ENCODE results near the gene NPHP1. TPM values are rescaled to one million over a fixed set of nuclear protein-coding genes. Genes with fewer than 3 reads are reported as not detected.
"Not testable (repeated sequence)": the region's sequence is repeated elsewhere in the genome, so short reads cannot be mapped to it uniquely, and the experiment has no call there.

Gene NPHP1
- total and polyA plus RNA-seq, 2 donors (not counting 3 experiments of a cell fraction or from before 2014, with no cell fraction given), result 2.3 to 5.9 TPM

DNA sequence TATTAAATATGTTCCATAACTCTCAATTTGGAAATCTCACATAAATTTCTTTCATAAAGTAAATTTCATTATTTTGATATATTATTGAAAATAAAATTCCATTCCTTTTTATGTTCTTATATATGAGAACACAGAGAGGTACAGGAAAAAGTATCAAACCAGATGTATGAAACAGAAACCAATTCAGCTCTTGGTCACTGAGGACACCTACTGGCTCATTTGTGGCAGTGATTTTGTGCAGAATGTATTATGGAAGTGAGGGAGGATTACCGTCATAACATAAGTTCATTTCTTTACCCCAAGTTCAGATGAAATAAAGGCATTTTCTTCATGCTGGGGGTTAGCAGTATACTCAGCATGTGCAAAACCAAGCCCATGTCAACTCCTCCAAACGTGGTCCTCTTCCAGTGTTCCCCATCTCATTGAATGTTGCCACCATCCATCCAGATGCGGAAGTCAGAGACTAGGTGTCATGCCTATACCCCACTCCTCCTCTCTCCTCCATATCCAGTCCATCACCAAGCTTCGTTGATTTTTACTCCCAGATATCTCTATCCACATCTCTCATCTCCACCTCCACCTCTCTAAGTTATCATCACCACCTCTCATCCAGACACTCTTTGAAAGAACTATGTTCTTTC lies 47.5 kb downstream of the NPHP1 start:
- H3K79me2 ChIP-seq (ENCODE audit: control insufficient read depth, insufficient read depth, low read length), result no peaks in the 10 kb centered on the region
- H3K27ac ChIP-seq (ENCODE audit: insufficient read depth, low read depth, low read length), result peak overlapping the region; percentile 82
- no peaks in the 10 kb centered on the region for H3K9me1 ChIP-seq (replicated peaks; ENCODE audit: control insufficient read depth, extremely low read depth, insufficient read depth, low read length)
- H3K4me1 ChIP-seq (ENCODE audit: control insufficient read depth, extremely low read depth, insufficient read depth, low read length), result peaks cover 29% of the 10 kb centered on the region
- peaks cover 2% of the 10 kb centered on the region for H3K9me3 ChIP-seq (replicated peaks; ENCODE audit: control insufficient read depth, insufficient read depth, low read length)
- FAIRE-seq (peak; percentile 57), DNase-seq (ENCODE audit: low read depth, low spot score) (peak; percentile 78)
- dilution Hi-C loops (cut with MboI; ENCODE audit: extremely low pct_ligation_motif_present, low sequenced_read_pairs) (no loop called here), intact Hi-C loops (cut with micrococcal nuclease) (loop anchor here (1.0 kb wide), 1 partner anchor 41 kb away; no protein-coding TSS in a partner anchor)
- peak overlapping the region; percentile 59 for H3K4me2 ChIP-seq (ENCODE audit: insufficient read depth, low read length)
- no TSS peak for BruUV-seq (replicated peaks)
- H4K20me1 ChIP-seq (replicated peaks; ENCODE audit: control insufficient read depth, extremely low read depth, insufficient read depth, low read length), result no peaks in the 10 kb centered on the region
- H3K4me3 ChIP-seq (replicated peaks in 1 of 3; ENCODE audit: insufficient read depth in 1 of 3, low read depth in 1 of 3, low read length in 3 of 3), result no peak overlapping the region
- H3K27me3 ChIP-seq (ENCODE audit: control insufficient read depth in 2 of 2, insufficient read depth in 2 of 2, low read length in 2 of 2), result no peaks in the 10 kb centered on the region
- H3K36me3 ChIP-seq (ENCODE audit: control insufficient read depth in 2 of 2, extremely low read depth in 1 of 2, insufficient read depth in 2 of 2, low read length in 2 of 2), result peaks cover 0 to 3% of the 10 kb centered on the region in 2 experiments
- peak overlapping the region; percentile 42 for H3K9ac ChIP-seq (replicated peaks; ENCODE audit: extremely low read depth, insufficient read depth, low read length)
- H2AFZ ChIP-seq (ENCODE audit: low read depth, low read length), result peak overlapping the region; percentile 92
- ChIA-PET CTCF (interaction anchor here (0.6 to 3.2 kb wide), 13 partner anchors 10 to 598 kb away, joined by 3 to 29 read pairs (median 4); partner anchors contain the start of gene MALL), POLR2A (interaction anchor here (0.9 kb wide), 1 partner anchor 56 kb away, joined by 5 read pairs; no protein-coding TSS in a partner anchor)
- TF ChIP-seq FOS (IDR thresholded peaks at IDR 0.05; ENCODE audit: borderline replicate concordance, insufficient read depth, low read length), result no peak
- TF ChIP-seq, protein P1, sequence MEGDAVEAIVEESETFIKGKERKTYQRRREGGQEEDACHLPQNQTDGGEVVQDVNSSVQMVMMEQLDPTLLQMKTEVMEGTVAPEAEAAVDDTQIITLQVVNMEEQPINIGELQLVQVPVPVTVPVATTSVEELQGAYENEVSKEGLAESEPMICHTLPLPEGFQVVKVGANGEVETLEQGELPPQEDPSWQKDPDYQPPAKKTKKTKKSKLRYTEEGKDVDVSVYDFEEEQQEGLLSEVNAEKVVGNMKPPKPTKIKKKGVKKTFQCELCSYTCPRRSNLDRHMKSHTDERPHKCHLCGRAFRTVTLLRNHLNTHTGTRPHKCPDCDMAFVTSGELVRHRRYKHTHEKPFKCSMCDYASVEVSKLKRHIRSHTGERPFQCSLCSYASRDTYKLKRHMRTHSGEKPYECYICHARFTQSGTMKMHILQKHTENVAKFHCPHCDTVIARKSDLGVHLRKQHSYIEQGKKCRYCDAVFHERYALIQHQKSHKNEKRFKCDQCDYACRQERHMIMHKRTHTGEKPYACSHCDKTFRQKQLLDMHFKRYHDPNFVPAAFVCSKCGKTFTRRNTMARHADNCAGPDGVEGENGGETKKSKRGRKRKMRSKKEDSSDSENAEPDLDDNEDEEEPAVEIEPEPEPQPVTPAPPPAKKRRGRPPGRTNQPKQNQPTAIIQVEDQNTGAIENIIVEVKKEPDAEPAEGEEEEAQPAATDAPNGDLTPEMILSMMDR (IDR thresholded peaks at IDR 0.05; ENCODE audit: extremely low read depth in 1 of 2, insufficient read depth in 1 of 2, low read depth in 1 of 2, low read length in 2 of 2), result peak; percentile 68 to 74

DNA sequence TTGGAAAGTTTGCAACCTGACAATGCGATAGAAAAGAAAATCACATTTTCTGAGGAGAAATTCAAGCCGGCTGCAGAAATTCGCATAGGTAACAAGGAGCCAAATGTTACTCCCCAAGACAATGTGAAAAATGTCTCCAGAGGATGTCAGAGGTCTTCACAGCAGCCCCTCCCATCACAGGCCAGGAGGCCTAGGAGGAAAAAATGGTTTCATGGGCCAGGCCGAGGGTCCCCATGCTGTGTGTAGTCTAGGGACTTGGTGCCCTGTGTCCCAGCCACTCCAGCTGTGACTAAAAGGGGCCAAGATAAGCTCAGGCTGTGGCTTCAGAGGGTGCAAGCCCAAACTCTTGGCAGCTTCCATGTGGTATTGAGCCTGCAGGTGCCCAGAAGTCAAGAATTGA lies 50.0 kb downstream of the NPHP1 start:
- H3K79me2 ChIP-seq (ENCODE audit: control insufficient read depth, insufficient read depth, low read length); CTCF ChIA-PET; H3K4me3 ChIP-seq (replicated peaks in 1 of 3; ENCODE audit: insufficient read depth in 1 of 3, low read depth in 1 of 3, low read length in 3 of 3); POLR2A ChIA-PET; H3K27me3 ChIP-seq (ENCODE audit: control insufficient read depth in 2 of 2, insufficient read depth in 2 of 2, low read length in 2 of 2); H4K20me1 ChIP-seq (replicated peaks; ENCODE audit: control insufficient read depth, extremely low read depth, insufficient read depth, low read length); H3K9me1 ChIP-seq (replicated peaks; ENCODE audit: control insufficient read depth, extremely low read depth, insufficient read depth, low read length); H3K27ac ChIP-seq (ENCODE audit: insufficient read depth, low read depth, low read length); DNase-seq (ENCODE audit: low read depth, low spot score); H2AFZ ChIP-seq (ENCODE audit: low read depth, low read length); dilution Hi-C loops (cut with MboI; ENCODE audit: extremely low pct_ligation_motif_present, low sequenced_read_pairs); FAIRE-seq; H3K9ac ChIP-seq (replicated peaks; ENCODE audit: extremely low read depth, insufficient read depth, low read length); intact Hi-C loops (cut with micrococcal nuclease); BruUV-seq (replicated peaks); H3K4me2 ChIP-seq (ENCODE audit: insufficient read depth, low read length); H3K9me3 ChIP-seq (replicated peaks; ENCODE audit: control insufficient read depth, insufficient read depth, low read length); H3K36me3 ChIP-seq (ENCODE audit: control insufficient read depth in 2 of 2, extremely low read depth in 1 of 2, insufficient read depth in 2 of 2, low read length in 2 of 2): not testable (repeated sequence)
- peaks cover 47% of the 10 kb centered on the region for H3K4me1 ChIP-seq (ENCODE audit: control insufficient read depth, extremely low read depth, insufficient read depth, low read length)

GRCh38 chr2:110154188-110154587 lies 50.6 kb downstream of the NPHP1 start:
- H3K27ac ChIP-seq (ENCODE audit: insufficient read depth, low read depth, low read length); intact Hi-C loops (cut with micrococcal nuclease); H3K9me3 ChIP-seq (replicated peaks; ENCODE audit: control insufficient read depth, insufficient read depth, low read length); H3K79me2 ChIP-seq (ENCODE audit: control insufficient read depth, insufficient read depth, low read length); H4K20me1 ChIP-seq (replicated peaks; ENCODE audit: control insufficient read depth, extremely low read depth, insufficient read depth, low read length); H3K9ac ChIP-seq (replicated peaks; ENCODE audit: extremely low read depth, insufficient read depth, low read length); H3K27me3 ChIP-seq (ENCODE audit: control insufficient read depth in 2 of 2, insufficient read depth in 2 of 2, low read length in 2 of 2); dilution Hi-C loops (cut with MboI; ENCODE audit: extremely low pct_ligation_motif_present, low sequenced_read_pairs); H3K4me3 ChIP-seq (replicated peaks in 1 of 3; ENCODE audit: insufficient read depth in 1 of 3, low read depth in 1 of 3, low read length in 3 of 3); H3K4me2 ChIP-seq (ENCODE audit: insufficient read depth, low read length); DNase-seq (ENCODE audit: low read depth, low spot score); FAIRE-seq; POLR2A ChIA-PET; H3K9me1 ChIP-seq (replicated peaks; ENCODE audit: control insufficient read depth, extremely low read depth, insufficient read depth, low read length); BruUV-seq (replicated peaks); H3K36me3 ChIP-seq (ENCODE audit: control insufficient read depth in 2 of 2, extremely low read depth in 1 of 2, insufficient read depth in 2 of 2, low read length in 2 of 2); H2AFZ ChIP-seq (ENCODE audit: low read depth, low read length): not testable (repeated sequence)
- CTCF ChIA-PET, result interaction anchor here (1.4 kb wide), 1 partner anchor 38 kb away, joined by 6 read pairs; the partner anchor contains the start of gene MALL
- peaks cover 52% of the 10 kb centered on the region for H3K4me1 ChIP-seq (ENCODE audit: control insufficient read depth, extremely low read depth, insufficient read depth, low read length)
